HG03103 (cell line): ENCODE results near the gene SREK1.
"Not testable (repeated sequence)": the region's sequence is repeated elsewhere in the genome, so short reads cannot be mapped to it uniquely, and the experiment has no call there.

Experiments used
- ATAC-seq: cut with Tn5 transposase; IDR thresholded peaks from one replicate; pipeline ENCODE4 v1.9.1; 2021; ENCODE audit warnings: low read depth; ENCODE audit not compliant: unreplicated experiment

SREK1 gene

DNA sequence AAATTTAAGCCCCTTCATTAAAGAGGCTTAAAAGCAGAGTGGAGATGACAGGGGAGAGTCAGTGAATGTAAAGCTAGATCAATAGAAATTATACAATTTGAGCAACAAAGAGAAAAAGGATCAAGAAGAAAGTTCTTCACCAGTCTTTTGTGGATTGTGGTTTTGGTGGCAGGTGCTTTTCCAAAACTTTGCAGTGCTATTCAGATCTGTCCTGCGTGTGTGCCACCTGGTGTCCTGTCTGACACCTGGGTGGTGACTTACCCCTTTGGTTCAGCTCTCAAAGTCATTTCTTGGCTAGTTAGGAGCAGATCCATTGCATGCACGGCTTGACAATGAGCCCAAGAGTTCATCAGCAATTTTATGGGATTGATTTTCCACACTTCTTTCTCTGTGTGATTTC, 69.4 kb downstream of the SREK1 start:
- no peak for ATAC-seq

DNA sequence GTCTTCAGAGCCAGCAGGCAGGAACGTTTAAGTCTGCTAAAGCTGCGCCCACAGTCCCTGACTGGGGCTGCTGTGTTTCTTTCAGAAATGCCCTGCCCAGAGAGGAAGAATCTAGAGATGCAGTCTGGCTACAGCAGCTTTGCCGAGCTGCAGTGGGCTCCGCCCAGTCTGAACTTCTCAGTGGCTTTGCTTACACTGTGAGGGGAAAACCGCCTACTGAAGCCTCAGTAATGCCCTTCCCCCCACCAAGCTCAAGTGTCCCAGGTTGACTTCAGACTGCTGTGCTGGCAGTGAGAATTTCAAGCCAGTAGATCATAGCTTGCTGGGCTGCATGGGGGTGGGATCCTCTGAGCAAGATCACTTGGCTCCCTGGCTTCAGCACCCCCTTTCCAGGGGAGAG, 78.4 kb downstream of the SREK1 start:
- ATAC-seq, result no peak

DNA sequence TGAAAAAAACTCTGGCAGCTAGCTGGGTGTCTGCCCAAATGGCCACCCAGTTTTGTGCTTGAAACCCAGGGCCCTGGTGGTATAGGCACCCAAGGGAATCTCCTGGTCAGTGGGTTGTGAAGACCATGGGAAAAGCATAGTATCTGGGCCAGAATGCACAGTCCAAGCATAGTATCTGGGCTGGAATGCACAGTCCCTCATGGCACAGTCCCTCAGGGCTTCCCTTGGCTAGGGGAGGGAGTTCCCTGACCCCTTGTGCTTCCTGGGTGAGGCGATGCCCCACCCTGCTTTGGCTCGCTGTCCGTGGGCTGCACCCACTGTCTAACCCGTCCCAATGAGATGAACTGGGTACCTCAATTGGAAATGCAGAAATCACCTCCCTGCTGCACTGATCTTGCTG, 78.8 kb downstream of the SREK1 start:
- ATAC-seq, result not testable (repeated sequence)

DNA sequence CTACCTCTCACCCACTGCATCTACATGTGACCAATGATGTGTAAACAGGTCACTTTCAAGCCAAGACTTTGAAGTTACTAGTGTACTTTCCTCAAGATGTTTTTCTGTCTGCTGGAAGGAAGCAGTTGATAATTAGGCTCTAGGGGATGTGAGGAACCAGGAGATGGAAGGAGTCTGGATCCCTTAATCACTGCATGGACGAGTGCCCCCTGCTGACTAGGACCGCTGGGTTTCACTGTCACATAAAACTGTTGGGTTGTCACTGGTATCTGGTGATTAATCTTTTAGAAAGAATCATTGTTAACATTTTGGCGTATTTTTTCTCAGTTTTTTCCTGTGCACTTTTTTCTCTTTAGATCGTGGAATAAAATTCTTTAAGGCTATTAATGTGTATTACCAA, 79.5 kb downstream of the SREK1 start:
- no peak for ATAC-seq

DNA sequence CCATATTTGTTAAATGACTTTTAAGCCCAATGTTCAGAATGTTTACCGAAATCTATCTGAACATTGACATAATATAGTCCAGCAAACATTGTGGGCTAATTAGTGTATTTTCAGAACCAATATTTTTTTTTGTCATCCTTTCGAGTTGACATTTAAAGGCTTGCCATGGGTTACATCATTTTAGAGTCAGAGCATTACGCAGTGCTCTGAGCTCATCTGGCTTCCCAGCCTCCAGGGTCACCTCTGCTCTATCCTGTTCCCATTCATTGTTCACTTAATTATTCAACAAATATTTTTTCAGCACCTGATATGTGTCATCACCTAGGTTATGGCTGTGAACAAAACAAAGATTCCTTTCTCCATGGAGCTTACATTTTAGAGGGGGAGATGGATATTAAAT, 80.2 kb downstream of the SREK1 start:
- no peak for ATAC-seq

DNA sequence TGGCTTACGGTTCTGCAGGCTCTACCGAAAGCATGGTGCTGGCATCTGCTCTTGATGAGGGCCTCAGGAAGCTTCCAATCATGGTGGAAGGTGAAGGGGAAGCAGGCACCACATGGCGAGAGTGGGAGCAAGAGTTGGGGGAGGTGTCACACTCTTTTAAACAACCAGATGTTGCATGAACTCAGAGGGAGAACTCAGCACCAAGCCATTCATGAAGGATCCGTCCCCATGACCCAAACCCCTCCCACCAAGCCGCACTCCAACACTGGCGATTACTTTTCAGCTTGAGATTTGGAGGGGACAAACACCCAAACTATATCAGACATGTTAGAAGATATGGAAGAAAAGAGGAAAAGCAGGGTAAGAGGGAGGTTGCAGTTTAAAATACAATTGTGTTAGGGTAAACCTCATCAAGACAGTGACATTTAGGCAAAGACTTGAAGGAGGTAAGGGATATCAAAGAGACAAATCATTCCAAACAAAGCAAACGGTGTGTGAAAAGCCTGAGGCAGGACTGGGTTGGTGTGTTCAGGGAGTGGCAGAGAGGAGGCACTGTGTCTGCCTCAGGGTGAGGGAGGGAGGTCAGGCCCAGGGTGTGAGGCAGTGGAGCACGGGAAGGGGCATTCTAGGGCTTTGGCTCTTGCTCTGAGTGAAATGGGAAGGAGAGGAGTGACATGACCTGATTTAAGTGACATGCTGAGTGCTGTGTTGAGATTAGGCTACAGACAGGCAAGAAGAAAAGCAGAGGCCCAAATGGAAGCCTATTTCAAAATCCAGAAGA, 80.9 kb downstream of the SREK1 start:
- ATAC-seq, result no peak

DNA sequence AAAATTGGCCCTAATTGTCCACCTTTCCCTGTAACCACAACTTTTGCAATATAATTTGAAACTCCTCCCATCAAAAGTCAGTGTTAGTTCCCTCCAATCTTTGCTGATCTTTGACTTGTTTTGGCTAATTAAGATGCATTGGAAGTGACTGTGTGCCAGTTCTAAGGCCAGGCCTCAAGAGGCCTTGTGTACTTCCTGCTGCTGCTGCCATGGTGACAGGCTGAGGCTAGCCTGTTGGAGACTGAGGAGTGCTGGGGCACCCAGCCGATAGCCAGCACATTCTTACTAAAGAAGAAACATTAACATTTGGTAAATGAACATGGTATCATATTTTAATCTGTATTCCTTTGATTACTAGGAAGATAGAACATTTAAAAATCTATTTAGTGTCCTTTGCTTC, 86.5 kb downstream of the SREK1 start:
- no peak for ATAC-seq

DNA sequence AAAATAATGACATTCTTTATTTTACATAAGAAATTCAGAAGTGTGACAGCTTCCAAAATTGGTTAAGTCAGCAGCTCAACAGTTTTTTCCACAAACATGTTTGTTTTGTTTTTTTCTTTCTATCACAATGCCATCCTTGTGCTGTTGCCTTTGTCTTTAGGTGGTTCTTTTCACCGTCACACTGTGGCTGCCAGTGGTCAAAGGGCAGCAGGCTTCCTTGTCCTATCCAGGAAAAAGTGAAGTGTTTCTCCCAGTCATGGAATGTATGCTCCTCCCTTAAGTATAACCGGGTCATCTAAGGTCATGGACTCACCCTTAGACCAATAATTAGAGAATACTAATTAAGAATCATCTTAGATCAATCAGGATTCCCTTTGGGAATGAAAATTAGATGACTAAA, 87.4 kb downstream of the SREK1 start:
- ATAC-seq, result no peak

DNA sequence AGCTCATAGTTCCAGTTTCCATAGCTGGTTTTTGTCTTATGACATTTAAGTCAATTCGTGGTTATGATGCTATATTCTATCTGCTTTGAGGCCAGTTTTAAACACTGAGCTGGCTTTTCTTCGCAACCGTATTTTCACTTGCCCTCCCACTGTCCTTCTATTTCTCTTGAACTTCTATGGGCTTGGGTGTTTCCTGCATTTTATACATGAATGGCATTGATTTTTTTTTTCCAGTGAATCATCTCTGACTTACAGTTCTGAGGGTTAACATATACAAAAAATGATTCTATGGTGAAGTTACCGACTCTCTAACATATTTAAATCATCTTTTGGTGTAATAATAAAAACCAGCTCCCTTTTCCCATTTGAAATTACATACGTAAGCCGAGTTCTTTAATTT, 88.2 kb downstream of the SREK1 start:
- no peak for ATAC-seq

DNA sequence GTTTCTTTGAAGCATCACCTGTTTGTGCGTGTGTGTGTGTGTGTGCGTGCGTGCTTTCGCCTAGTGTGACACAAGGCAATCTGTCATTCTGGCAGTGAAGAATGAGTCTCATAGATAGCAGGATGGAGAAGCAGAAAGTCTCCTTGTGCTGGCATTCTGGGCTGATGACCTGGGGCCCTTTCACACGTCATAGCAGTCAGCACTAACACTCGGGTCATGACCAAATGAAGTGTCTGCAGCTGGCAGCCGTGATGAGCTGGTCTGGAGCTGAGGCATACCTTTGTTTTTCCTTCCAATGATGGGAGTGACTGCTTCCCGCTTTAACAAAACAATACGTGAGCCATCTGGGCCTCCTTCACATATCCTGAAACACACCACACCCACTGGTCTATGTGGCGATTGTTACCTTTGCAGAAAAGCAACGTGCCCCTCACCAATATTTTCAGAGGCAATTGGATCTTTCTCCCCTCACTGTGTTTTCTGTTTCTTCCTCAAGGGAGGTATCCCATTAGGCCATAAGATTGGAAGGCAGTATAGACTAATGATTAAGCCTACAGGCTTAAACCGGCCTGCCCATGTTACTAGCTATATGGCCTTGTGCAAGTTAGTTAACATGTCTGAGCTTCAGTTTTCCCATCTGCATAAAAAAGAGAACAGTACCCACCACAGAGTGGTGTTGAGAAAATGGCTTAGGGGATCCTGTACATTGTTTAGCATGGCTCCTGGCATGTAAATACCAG, 88.8 kb downstream of the SREK1 start:
- ATAC-seq, result no peak
